HepG2 (cell line): Measurements from ENCODE around the gene ARL3. TPM values are rescaled to one million over a fixed set of nuclear protein-coding genes. Genes with fewer than 3 reads are reported as not detected.

Experiments used
- CSRNP2 ChIP-seq: sonication (generic); formaldehyde crosslinking; conservative IDR thresholded peaks from 2 replicates; pipeline ENCODE4 v1.8.0; 2022; ENCODE audit warnings: low read depth, missing genetic modification reagents
- FOXK2 ChIP-seq: fragments of 450-650 bp; IDR thresholded peaks from 2 replicates; pipeline ENCODE4 v1.6.1; 2016
- JUNB ChIP-seq: sonication (generic); formaldehyde crosslinking; IDR thresholded peaks from 2 replicates; pipeline ENCODE4 v1.8.0; 2022; ENCODE audit warnings: missing genetic modification reagents, mild to moderate bottlenecking, borderline replicate concordance
- NFIB ChIP-seq: sonication (generic); formaldehyde crosslinking; IDR thresholded peaks from 2 replicates; pipeline ENCODE4 v1.9.0; 2021; ENCODE audit warnings: missing genetic modification reagents, mild to moderate bottlenecking, borderline replicate concordance
- STAT6 ChIP-seq: sonication (generic); formaldehyde crosslinking; IDR thresholded peaks from 2 replicates; pipeline ENCODE4 v1.4.0; 2020; ENCODE audit warnings: missing genetic modification reagents, mild to moderate bottlenecking, borderline replicate concordance
- ZBTB40 ChIP-seq, 2 experiments: fragments of 450-650 bp in 1 of 2; sonication (generic) in 1 of 2; formaldehyde crosslinking in 1 of 2; IDR thresholded peaks; 2 replicates each; pipeline versions ENCODE4 v1.6.1 to v1.8.0; 2016 to 2022; ENCODE audit warnings: antibody characterized with exemption in 1 of 2, mild to moderate bottlenecking in 1 of 2, missing genetic modification reagents in 1 of 2
- ZFAT ChIP-seq: sonication (generic); formaldehyde crosslinking; conservative IDR thresholded peaks from 2 replicates; pipeline ENCODE4 v1.8.1; 2023; ENCODE audit warnings: missing genetic modification reagents, inconsistent platforms
- ZNF274 ChIP-seq: sonication (generic); formaldehyde crosslinking; IDR thresholded peaks from 2 replicates; pipeline ENCODE4 v1.5.1; 2020; ENCODE audit warnings: mild to moderate bottlenecking, missing genetic modification reagents
- ZNF563 ChIP-seq: sonication (generic); formaldehyde crosslinking; IDR thresholded peaks from 2 replicates; pipeline ENCODE4 v1.8.0; 2022; ENCODE audit warnings: mild to moderate bottlenecking, moderate library complexity, missing genetic modification reagents
- ZNF589 ChIP-seq: sonication (generic); formaldehyde crosslinking; conservative IDR thresholded peaks from 2 replicates; pipeline ENCODE4 v1.8.0; 2022; ENCODE audit warnings: mild to moderate bottlenecking, moderate library complexity, missing genetic modification reagents
- ZNF674 ChIP-seq: sonication (generic); formaldehyde crosslinking; IDR thresholded peaks from 2 replicates; pipeline ENCODE4 v1.5.0; 2020; ENCODE audit warnings: low read depth, mild to moderate bottlenecking, missing genetic modification reagents
- polyA plus RNA-seq, 8 experiments: library from polyadenylated mRNA; depleted of rRNA in 3 of 8; stranded (reverse) in 7 of 8; unstranded in 1 of 8; fragments of >200 nt; fragmentation: Illumina TruSeq in 4 of 8; extraction: Trizol in 4 of 8; gene quantifications; 2 replicates each; pipeline versions ENCODE4 v1.2.1 to v1.2.3, GENCODE V29; 2011 to 2016; ENCODE audit warnings: low read depth in 4 of 8, missing spikeins in 1 of 8, mixed read lengths in 1 of 8; ENCODE audit not compliant: insufficient read depth in 1 of 8
- total RNA-seq, 5 experiments: library from RNA; depleted of rRNA; stranded (reverse); fragments of >200 nt; fragmentation: Illumina TruSeq; extraction: Trizol; gene quantifications; 2 replicates each; pipeline ENCODE4 v1.2.3, GENCODE V29; 2016; ENCODE audit warnings: low read depth in 1 of 5
- TF ChIP-seq, protein P1 (sequence below): sonication (generic); formaldehyde crosslinking; IDR thresholded peaks from 2 replicates; pipeline ENCODE4 v1.4.0; 2020; ENCODE audit warnings: missing genetic modification reagents

Gene ARL3
- total and polyA plus RNA-seq, 2 of the 13 experiments (the other 11 are each of a cell fraction or from before 2014, with no cell fraction given) = 5.2 to 6.6 TPM

- no peak for TF ChIP-seq CSRNP2 (CRISPR knock-in tag)
- no peak for TF ChIP-seq JUNB (CRISPR knock-in tag)
- TF ChIP-seq STAT6 (CRISPR knock-in tag) = no peak
- TF ChIP-seq ZNF274 (CRISPR knock-in tag) = peak; percentile 72
- no peak for TF ChIP-seq ZBTB40 (IDR thresholded peaks at IDR 0.05)
- TF ChIP-seq ZBTB40 (CRISPR knock-in tag; IDR thresholded peaks at IDR 0.05) = no peak
- no peak for TF ChIP-seq ZFAT
- TF ChIP-seq, protein P1, sequence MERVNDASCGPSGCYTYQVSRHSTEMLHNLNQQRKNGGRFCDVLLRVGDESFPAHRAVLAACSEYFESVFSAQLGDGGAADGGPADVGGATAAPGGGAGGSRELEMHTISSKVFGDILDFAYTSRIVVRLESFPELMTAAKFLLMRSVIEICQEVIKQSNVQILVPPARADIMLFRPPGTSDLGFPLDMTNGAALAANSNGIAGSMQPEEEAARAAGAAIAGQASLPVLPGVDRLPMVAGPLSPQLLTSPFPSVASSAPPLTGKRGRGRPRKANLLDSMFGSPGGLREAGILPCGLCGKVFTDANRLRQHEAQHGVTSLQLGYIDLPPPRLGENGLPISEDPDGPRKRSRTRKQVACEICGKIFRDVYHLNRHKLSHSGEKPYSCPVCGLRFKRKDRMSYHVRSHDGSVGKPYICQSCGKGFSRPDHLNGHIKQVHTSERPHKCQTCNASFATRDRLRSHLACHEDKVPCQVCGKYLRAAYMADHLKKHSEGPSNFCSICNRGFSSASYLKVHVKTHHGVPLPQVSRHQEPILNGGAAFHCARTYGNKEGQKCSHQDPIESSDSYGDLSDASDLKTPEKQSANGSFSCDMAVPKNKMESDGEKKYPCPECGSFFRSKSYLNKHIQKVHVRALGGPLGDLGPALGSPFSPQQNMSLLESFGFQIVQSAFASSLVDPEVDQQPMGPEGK (CRISPR knock-in tag) = no peak
- no peak; the same call in 1 of the 2 replicates for TF ChIP-seq ZNF589 (CRISPR knock-in tag)
- no peak for TF ChIP-seq ZNF674 (CRISPR knock-in tag)
- TF ChIP-seq ZNF563 (CRISPR knock-in tag) = peak; percentile 56
- no peak for TF ChIP-seq NFIB (CRISPR knock-in tag)
- no peak for TF ChIP-seq FOXK2
Observed at GRCh38 chr10:102714621-102715455, 641 bp upstream of the ARL3 start, which contains the start of gene SFXN2 (continued).
